T-cell (primary cell): ENCODE data around the gene CLDN14. TPM values are rescaled to one million over a fixed set of nuclear protein-coding genes. Genes with fewer than 3 reads are reported as not detected.

Experiments
- ATAC-seq, 4 experiments: fragments of 200-7000 bp in 3 of 4; fragments of 150-1000 bp in 1 of 4; cut with Tn5 transposase; replicated peaks in 1 of 4; 1 replicate in 3 of 4; 2 replicates in 1 of 4; pipeline ENCODE4 v1.10.0; 2021; ENCODE audit warnings: moderate library complexity in 3 of 4, mild to moderate bottlenecking in 2 of 4, moderate number of reproducible peaks in 1 of 4
- CTCF ChIA-PET, 2 donors: fragments of 300-600 bp; sonication (Branson Sonifier 250); formaldehyde crosslinking; loops; one replicate each; lab custom pipeline; 2022; ENCODE audit warnings: antibody characterized with exemption in 2 of 2; lab: Charles Lee
- POLR2A ChIA-PET, 2 donors: fragments of 300-600 bp; sonication (Branson Sonifier 250); formaldehyde crosslinking; loops; one replicate each; lab custom pipeline; 2022; ENCODE audit warnings: antibody characterized with exemption in 2 of 2; lab: Charles Lee
- DNase-seq, 35 experiments: peaks; one replicate each; pipeline versions ENCODE4 v3.0.0 to v3.0.0-alpha.2; 2013 to 2023
- H3K27ac ChIP-seq: one replicate; pipeline ENCODE4 v1.5.1; 2013; ENCODE audit warnings: low read length
- H3K27me3 ChIP-seq, 2 experiments: replicated peaks in 1 of 2; 1 replicate in 1 of 2; 2 replicates in 1 of 2; pipeline versions ENCODE4 v1.6.1 to v1.7.0; 2013; ENCODE audit warnings: low read length in 1 of 2, mixed read lengths in 1 of 2; ENCODE audit not compliant: control insufficient read depth in 2 of 2, insufficient read depth in 2 of 2; ENCODE audit errors: extremely low read depth in 1 of 2
- H3K36me3 ChIP-seq, 2 donors: 1 replicate in 1 of 2; 2 replicates in 1 of 2; pipeline versions ENCODE4 v1.6.1 to v1.7.0; 2013; ENCODE audit warnings: low read length in 1 of 2; ENCODE audit not compliant: control insufficient read depth in 2 of 2, insufficient read depth in 1 of 2; ENCODE audit errors: extremely low read depth in 1 of 2
- H3K4me1 ChIP-seq, 2 experiments: 1 replicate in 1 of 2; 2 replicates in 1 of 2; pipeline versions ENCODE4 v1.6.1 to v1.7.0; 2013; ENCODE audit warnings: low read length in 2 of 2, mixed read lengths in 1 of 2; ENCODE audit not compliant: insufficient read depth in 2 of 2, control insufficient read depth in 1 of 2; ENCODE audit errors: extremely low read depth in 1 of 2
- H3K4me3 ChIP-seq, 2 donors: 1 replicate in 1 of 2; 2 replicates in 1 of 2; pipeline versions ENCODE4 v1.5.1 to v1.7.0; 2013; ENCODE audit warnings: mild to moderate bottlenecking in 2 of 2, low read length in 1 of 2, moderate library complexity in 1 of 2; ENCODE audit not compliant: control insufficient read depth in 1 of 2; ENCODE audit errors: extremely low read depth in 1 of 2
- H3K9me3 ChIP-seq: 2 replicates; pipeline ENCODE4 v1.7.0; 2013
- H3K27ac Mint-ChIP-seq, 2 donors: one replicate each; pipeline ENCODE4 v1.8.0; 2020 to 2021; ENCODE audit warnings: mild to moderate bottlenecking in 2 of 2, mixed read lengths in 2 of 2
- H3K27me3 Mint-ChIP-seq, 2 donors: one replicate each; pipeline ENCODE4 v1.8.0; 2021 to 2022; ENCODE audit warnings: mixed read lengths in 2 of 2
- H3K36me3 Mint-ChIP-seq: one replicate; pipeline ENCODE4 v1.8.0; 2021; ENCODE audit warnings: mixed read lengths
- H3K4me1 Mint-ChIP-seq, 3 donors: one replicate each; pipeline ENCODE4 v1.8.0; 2020 to 2022; ENCODE audit warnings: mixed read lengths in 3 of 3, mild to moderate bottlenecking in 1 of 3
- H3K4me3 Mint-ChIP-seq, 3 donors: one replicate each; pipeline ENCODE4 v1.8.0; 2020 to 2022; ENCODE audit warnings: mild to moderate bottlenecking in 3 of 3, mixed read lengths in 3 of 3, moderate library complexity in 3 of 3
- H3K9me3 Mint-ChIP-seq, 3 donors: one replicate each; pipeline ENCODE4 v1.8.0; 2020 to 2022; ENCODE audit warnings: mixed read lengths in 3 of 3
- WGBS: methylation state at CpG from one replicate; pipeline ENCODE4 v1.1.5; 2013; ENCODE audit warnings: missing lambda C conversion rate; ENCODE audit not compliant: insufficient coverage; 5-methylcytosine and 5-hydroxymethylcytosine counted together
- total RNA-seq, 35 experiments: library from RNA in 6 of 35; stranded (reverse) in 6 of 35; fragments of 120-200 nt in 1 of 35; gene quantifications; one replicate each; pipeline versions ENCODE4 v1.2.1 to v1.2.4 and lab custom pipeline; 2013 to 2026

The CLDN14 gene
- total RNA-seq, 5 donors from 2014 or later (not counting 1 experiment from before 2014, with no cell fraction given), result not detected

GRCh38 chr21:36470294-36470693 lies 9.6 kb downstream of the CLDN14 start:
- ChIA-PET POLR2A (no interaction called here), CTCF (no interaction called here)
- Histone ChIP-seq H3K9me3 (no peaks in the 10 kb centered on the region), H3K27me3 (peaks cover 0 to 17% of the 10 kb centered on the region in 2 experiments), H3K4me1 (no peaks in the 10 kb centered on the region), H3K36me3 (no peaks in the 10 kb centered on the region), H3K27ac (no peak overlapping the region), H3K4me3 (no peak overlapping the region)
- Mint-ChIP-seq H3K4me3 (no peak overlapping the region), H3K4me1 (no peaks in the 10 kb centered on the region), H3K27me3 (peaks cover 0 to 15% of the 10 kb centered on the region in 2 donors), H3K36me3 (no peaks in the 10 kb centered on the region), H3K27ac (no peak overlapping the region), H3K9me3 (peaks cover 0 to 6% (median 4%) of the 10 kb centered on the region in 3 donors)
- ATAC-seq (no peak), DNase-seq (no peak)
- 93% methylated on average over 6 of the region's 10 CpGs for WGBS

GRCh38 chr21:36466061-36466511 lies 13.8 kb downstream of the CLDN14 start:
- H3K4me1 Mint-ChIP-seq, result no peaks in the 10 kb centered on the region
- no peaks in the 10 kb centered on the region for H3K36me3 ChIP-seq
- no peak for DNase-seq
- H3K27me3 ChIP-seq, result peaks cover 0 to 18% of the 10 kb centered on the region in 2 experiments
- no peak overlapping the region for H3K4me3 Mint-ChIP-seq
- ATAC-seq, result no peak
- H3K9me3 ChIP-seq, result no peaks in the 10 kb centered on the region
- CTCF ChIA-PET, result no interaction called here
- no peaks in the 10 kb centered on the region for H3K36me3 Mint-ChIP-seq
- no peak overlapping the region for H3K4me3 ChIP-seq
- peaks cover 6 to 7% of the 10 kb centered on the region in 2 donors for H3K27me3 Mint-ChIP-seq
- no peak overlapping the region for H3K27ac Mint-ChIP-seq
- H3K4me1 ChIP-seq, result no peaks in the 10 kb centered on the region
- 100% methylated on average over 1 of the region's 8 CpGs for WGBS
- POLR2A ChIA-PET, result no interaction called here
- H3K27ac ChIP-seq, result no peak overlapping the region
- H3K9me3 Mint-ChIP-seq, result no peaks in the 10 kb centered on the region

- Histone ChIP-seq H3K4me3 (no peak overlapping the region), H3K27me3 (peaks cover 0 to 21% of the 10 kb centered on the region in 2 experiments), H3K9me3 (no peaks in the 10 kb centered on the region), H3K36me3 (no peaks in the 10 kb centered on the region), H3K4me1 (no peaks in the 10 kb centered on the region), H3K27ac (no peak overlapping the region)
- Mint-ChIP-seq H3K36me3 (no peaks in the 10 kb centered on the region), H3K27me3 (peaks cover 7 to 11% of the 10 kb centered on the region in 2 donors), H3K4me1 (no peaks in the 10 kb centered on the region), H3K9me3 (no peaks in the 10 kb centered on the region), H3K4me3 (no peak overlapping the region), H3K27ac (no peak overlapping the region)
- WGBS, result 79% methylated on average over 5 of the region's 8 CpGs
- CTCF ChIA-PET, result no interaction called here
- POLR2A ChIA-PET, result no interaction called here
- DNase-seq (no peak), ATAC-seq (no peak)
These were observed 14.4 kb downstream of the CLDN14 start for GRCh38 chr21:36465478-36465877.

GRCh38 chr21:36464590-36464989 lies 15.3 kb downstream of the CLDN14 start:
- H3K4me1 Mint-ChIP-seq, result no peaks in the 10 kb centered on the region
- H3K9me3 Mint-ChIP-seq, result no peaks in the 10 kb centered on the region
- Histone ChIP-seq H3K9me3 (no peaks in the 10 kb centered on the region), H3K4me1 (no peaks in the 10 kb centered on the region), H3K27ac (no peak overlapping the region), H3K36me3 (no peaks in the 10 kb centered on the region), H3K27me3 (peaks cover 0 to 24% of the 10 kb centered on the region in 2 experiments), H3K4me3 (no peak overlapping the region)
- no peaks in the 10 kb centered on the region for H3K36me3 Mint-ChIP-seq
- ATAC-seq (no peak), DNase-seq (no peak)
- H3K27me3 Mint-ChIP-seq, result peaks cover 7 to 14% of the 10 kb centered on the region in 2 donors
- ChIA-PET CTCF (no interaction called here), POLR2A (no interaction called here)
- H3K4me3 Mint-ChIP-seq, result no peak overlapping the region
- no peak overlapping the region for H3K27ac Mint-ChIP-seq
- WGBS, result 75% methylated on average over 2 of the region's 3 CpGs

- Mint-ChIP-seq H3K9me3 (no peaks in the 10 kb centered on the region), H3K4me3 (no peak overlapping the region), H3K36me3 (no peaks in the 10 kb centered on the region), H3K27me3 (peaks cover 7 to 14% of the 10 kb centered on the region in 2 donors), H3K4me1 (no peaks in the 10 kb centered on the region), H3K27ac (no peak overlapping the region)
- CTCF ChIA-PET, result no interaction called here
- DNase-seq (no peak), ATAC-seq (no peak)
- no peaks in the 10 kb centered on the region for H3K36me3 ChIP-seq
- H3K4me1 ChIP-seq, result no peaks in the 10 kb centered on the region
- no peaks in the 10 kb centered on the region for H3K9me3 ChIP-seq
- H3K27me3 ChIP-seq, result peaks cover 0 to 29% of the 10 kb centered on the region in 2 experiments
- WGBS, result 47% methylated on average over 7 of the region's 10 CpGs
- POLR2A ChIA-PET, result no interaction called here
- H3K4me3 ChIP-seq, result no peak overlapping the region
- no peak overlapping the region for H3K27ac ChIP-seq
These were observed 15.9 kb downstream of the CLDN14 start for GRCh38 chr21:36463991-36464390.

GRCh38 chr21:36463204-36463603 lies 16.7 kb downstream of the CLDN14 start:
- Mint-ChIP-seq H3K27ac (no peak overlapping the region), H3K4me3 (no peak overlapping the region), H3K36me3 (no peaks in the 10 kb centered on the region), H3K4me1 (no peaks in the 10 kb centered on the region), H3K27me3 (peaks cover 7 to 14% of the 10 kb centered on the region in 2 donors), H3K9me3 (no peaks in the 10 kb centered on the region)
- ChIA-PET CTCF (no interaction called here), POLR2A (no interaction called here)
- Histone ChIP-seq H3K9me3 (no peaks in the 10 kb centered on the region), H3K27ac (no peak overlapping the region), H3K27me3 (peaks cover 0 to 29% of the 10 kb centered on the region in 2 experiments), H3K4me3 (no peak overlapping the region), H3K36me3 (no peaks in the 10 kb centered on the region), H3K4me1 (no peaks in the 10 kb centered on the region)
- 90% methylated on average over 9 of the region's 10 CpGs for whole genome bisulfite sequencing
- ATAC-seq (no peak), DNase-seq (no peak)
